Right hindlimb (tissue), 1 donor: ENCODE results near the gene SARM1.
A peak's percentile ranks its signal among the peaks of the same experiment; 100 is the strongest.
"Not testable (repeated sequence)": the region's sequence is repeated elsewhere in the genome, so short reads cannot be mapped to it uniquely, and the experiment has no call there.

Source experiments
- DNase-seq: peaks from one replicate; pipeline ENCODE4 v3.0.0-alpha.2; 2018

The SARM1 gene

GRCh38 chr17:28397275-28397674, 25.8 kb downstream of the SARM1 start:
- DNase-seq, result no peak

- no peak for DNase-seq
These were observed 26.3 kb downstream of the SARM1 start for GRCh38 chr17:28397687-28398279.

GRCh38 chr17:28398280-28398981, 26.9 kb downstream of the SARM1 start:
- no peak for DNase-seq

- DNase-seq, result no peak
These were observed 28.3 kb downstream of the SARM1 start for GRCh38 chr17:28399808-28400207.

- DNase-seq, result no peak
These were observed 30.7 kb downstream of the SARM1 start for GRCh38 chr17:28402224-28402630.

GRCh38 chr17:28402844-28403243, 31.4 kb downstream of the SARM1 start:
- DNase-seq, result no peak

GRCh38 chr17:28404007-28404406, 32.5 kb downstream of the SARM1 start:
- DNase-seq, result no peak

- no peak for DNase-seq
These were observed 32.9 kb downstream of the SARM1 start for GRCh38 chr17:28404461-28404811.

- DNase-seq, result no peak
These were observed 33.5 kb downstream of the SARM1 start for GRCh38 chr17:28404812-28405570.

GRCh38 chr17:28405632-28406472, 34.4 kb downstream of the SARM1 start, which contains the start of gene SLC46A1:
Gene SLC46A1 (minus strand): TSS chr17:28406212. CDS start chr17:28406114, 98 bp downstream.
- peak; percentile 79 for DNase-seq

- no peak for DNase-seq
These were observed 35.0 kb downstream of the SARM1 start for GRCh38 chr17:28406473-28406814.

GRCh38 chr17:28407130-28407973, 35.9 kb downstream of the SARM1 start:
- DNase-seq, result no peak

- no peak for DNase-seq
These were observed 36.4 kb downstream of the SARM1 start for GRCh38 chr17:28407974-28408306.

- no peak for DNase-seq
These were observed 40.6 kb downstream of the SARM1 start for GRCh38 chr17:28412099-28412498.

- DNase-seq, result no peak
These were observed 42.3 kb downstream of the SARM1 start for GRCh38 chr17:28413804-28414203.

- no peak for DNase-seq
These were observed 44.4 kb downstream of the SARM1 start for GRCh38 chr17:28415886-28416285.

GRCh38 chr17:28416703-28417311, 45.3 kb downstream of the SARM1 start:
- no peak for DNase-seq

- DNase-seq, result no peak
These were observed 50.4 kb downstream of the SARM1 start for GRCh38 chr17:28421787-28422305.

- DNase-seq, result no peak
These were observed 53.7 kb downstream of the SARM1 start for GRCh38 chr17:28425206-28425605.

GRCh38 chr17:28426081-28426519, 54.6 kb downstream of the SARM1 start:
- no peak for DNase-seq

- DNase-seq, result no peak
These were observed 55.9 kb downstream of the SARM1 start for GRCh38 chr17:28427371-28427770.

GRCh38 chr17:28427982-28428381, 56.5 kb downstream of the SARM1 start:
- not testable (repeated sequence) for DNase-seq
